ENCODE data around the gene TTPAL.

Gene TTPAL

GRCh38 chr20:44454306-44454963 is 21.2 kb upstream of the TTPAL start:
- TF ChIP-seq, protein P1, sequence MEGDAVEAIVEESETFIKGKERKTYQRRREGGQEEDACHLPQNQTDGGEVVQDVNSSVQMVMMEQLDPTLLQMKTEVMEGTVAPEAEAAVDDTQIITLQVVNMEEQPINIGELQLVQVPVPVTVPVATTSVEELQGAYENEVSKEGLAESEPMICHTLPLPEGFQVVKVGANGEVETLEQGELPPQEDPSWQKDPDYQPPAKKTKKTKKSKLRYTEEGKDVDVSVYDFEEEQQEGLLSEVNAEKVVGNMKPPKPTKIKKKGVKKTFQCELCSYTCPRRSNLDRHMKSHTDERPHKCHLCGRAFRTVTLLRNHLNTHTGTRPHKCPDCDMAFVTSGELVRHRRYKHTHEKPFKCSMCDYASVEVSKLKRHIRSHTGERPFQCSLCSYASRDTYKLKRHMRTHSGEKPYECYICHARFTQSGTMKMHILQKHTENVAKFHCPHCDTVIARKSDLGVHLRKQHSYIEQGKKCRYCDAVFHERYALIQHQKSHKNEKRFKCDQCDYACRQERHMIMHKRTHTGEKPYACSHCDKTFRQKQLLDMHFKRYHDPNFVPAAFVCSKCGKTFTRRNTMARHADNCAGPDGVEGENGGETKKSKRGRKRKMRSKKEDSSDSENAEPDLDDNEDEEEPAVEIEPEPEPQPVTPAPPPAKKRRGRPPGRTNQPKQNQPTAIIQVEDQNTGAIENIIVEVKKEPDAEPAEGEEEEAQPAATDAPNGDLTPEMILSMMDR (IDR thresholded peaks at IDR 0.05; ENCODE audit: low read depth, low read length, poor library complexity, severe bottlenecking) = no peak
- TF ChIP-seq EZH2phosphoT487 (IDR thresholded peaks at IDR 0.05; ENCODE audit: borderline replicate concordance, low read length) = no peak
- Histone ChIP-seq H3K4me2 (ENCODE audit: low read length) (no peak overlapping the region), H3K9me2 (replicated peaks; ENCODE audit: control insufficient read depth, low read length) (no peaks in the 10 kb centered on the region), H3F3A (ENCODE audit: control insufficient read depth, insufficient read depth) (no peaks in the 10 kb centered on the region), H3K27me3 (ENCODE audit: control insufficient read depth, low read length) (peaks cover 14% of the 10 kb centered on the region), H3K27ac (ENCODE audit: low read depth, low read length) (no peak overlapping the region), H3K4me3 (ENCODE audit: low read length) (no peak overlapping the region), H3K9me3 (ENCODE audit: control insufficient read depth, insufficient read depth, low read length) (no peaks in the 10 kb centered on the region), H3K4me1 (ENCODE audit: control insufficient read depth, low read length) (no peaks in the 10 kb centered on the region), H4K20me1 (ENCODE audit: control insufficient read depth, insufficient read depth, low read depth, low read length) (no peaks in the 10 kb centered on the region), H3K79me2 (ENCODE audit: control insufficient read depth, low read length) (no peaks in the 10 kb centered on the region), H3K36me3 (ENCODE audit: control insufficient read depth, low read length) (no peaks in the 10 kb centered on the region)

DNA sequence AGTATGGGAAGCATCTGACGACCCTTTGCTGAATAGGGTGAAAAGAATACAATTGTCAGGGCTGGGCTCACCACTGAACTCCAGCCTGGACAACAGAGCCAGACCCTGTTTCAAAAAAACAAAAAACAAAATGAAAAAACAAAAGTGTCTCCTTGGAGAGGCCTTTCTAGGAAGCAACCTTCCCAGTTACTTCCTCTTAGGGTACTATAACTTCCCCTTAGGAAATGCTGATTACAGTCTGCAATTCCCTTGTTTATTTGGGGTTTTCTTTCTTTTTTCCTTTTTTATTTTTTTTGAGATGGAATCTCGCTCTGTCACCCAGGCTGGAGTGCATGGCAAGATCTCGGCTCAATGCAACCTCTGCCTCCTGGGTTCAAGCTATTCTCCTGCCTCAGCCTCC is 20.5 kb upstream of the TTPAL start:
- Histone ChIP-seq H3K4me3 (ENCODE audit: low read length) (no peak overlapping the region), H3F3A (ENCODE audit: control insufficient read depth, insufficient read depth) (no peaks in the 10 kb centered on the region), H3K9me2 (replicated peaks; ENCODE audit: control insufficient read depth, low read length) (no peaks in the 10 kb centered on the region), H3K36me3 (ENCODE audit: control insufficient read depth, low read length) (no peaks in the 10 kb centered on the region), H3K4me2 (ENCODE audit: low read length) (no peak overlapping the region), H3K4me1 (ENCODE audit: control insufficient read depth, low read length) (no peaks in the 10 kb centered on the region), H3K27me3 (ENCODE audit: control insufficient read depth, low read length) (peaks cover 14% of the 10 kb centered on the region), H3K79me2 (ENCODE audit: control insufficient read depth, low read length) (no peaks in the 10 kb centered on the region), H4K20me1 (ENCODE audit: control insufficient read depth, insufficient read depth, low read depth, low read length) (no peaks in the 10 kb centered on the region), H3K27ac (ENCODE audit: low read depth, low read length) (no peak overlapping the region), H3K9me3 (ENCODE audit: control insufficient read depth, insufficient read depth, low read length) (no peaks in the 10 kb centered on the region)
- no peak for TF ChIP-seq EZH2phosphoT487 (IDR thresholded peaks at IDR 0.05; ENCODE audit: borderline replicate concordance, low read length)
- TF ChIP-seq, protein P1 (IDR thresholded peaks at IDR 0.05; ENCODE audit: low read depth, low read length, poor library complexity, severe bottlenecking) = no peak

- H3K4me2 ChIP-seq (ENCODE audit: low read length) = no peak overlapping the region
- no peaks in the 10 kb centered on the region for H3K36me3 ChIP-seq (ENCODE audit: control insufficient read depth, low read length)
- H3K27ac ChIP-seq (ENCODE audit: low read depth, low read length) = no peak overlapping the region
- H3K9me3 ChIP-seq (ENCODE audit: control insufficient read depth, insufficient read depth, low read length) = no peaks in the 10 kb centered on the region
- H3K27me3 ChIP-seq (ENCODE audit: control insufficient read depth, low read length) = peaks cover 5% of the 10 kb centered on the region
- no peaks in the 10 kb centered on the region for H3K9me2 ChIP-seq (replicated peaks; ENCODE audit: control insufficient read depth, low read length)
- H4K20me1 ChIP-seq (ENCODE audit: control insufficient read depth, insufficient read depth, low read depth, low read length) = no peaks in the 10 kb centered on the region
- no peaks in the 10 kb centered on the region for H3K4me1 ChIP-seq (ENCODE audit: control insufficient read depth, low read length)
- no peaks in the 10 kb centered on the region for H3F3A ChIP-seq (ENCODE audit: control insufficient read depth, insufficient read depth)
- no peaks in the 10 kb centered on the region for H3K79me2 ChIP-seq (ENCODE audit: control insufficient read depth, low read length)
- no peak overlapping the region for H3K4me3 ChIP-seq (ENCODE audit: low read length)
- TF ChIP-seq EZH2phosphoT487 (IDR thresholded peaks at IDR 0.05; ENCODE audit: borderline replicate concordance, low read length) = no peak
- TF ChIP-seq, protein P1 (IDR thresholded peaks at IDR 0.05; ENCODE audit: low read depth, low read length, poor library complexity, severe bottlenecking) = no peak
Observed at GRCh38 chr20:44456611-44457010, 19.1 kb upstream of the TTPAL start.

All from DOHH2 (cell line).